Parathyroid adenoma (tissue), 2 donors: ENCODE results near the gene SPEF2.

Experiments
- H2AFZ ChIP-seq: fragments of 300-600 bp; sonication (generic); one replicate; pipeline ENCODE4 v1.7.0; 2017; ENCODE audit warnings: antibody characterized with exemption, mild to moderate bottlenecking
- H3K27ac ChIP-seq: fragments of 300-600 bp; sonication (generic); one replicate; pipeline ENCODE4 v1.7.0; 2017
- H3K27me3 ChIP-seq: fragments of 300-600 bp; sonication (generic); one replicate; pipeline ENCODE4 v1.7.0; 2017; ENCODE audit warnings: low read length; ENCODE audit not compliant: control insufficient read depth, insufficient read depth
- H3K36me3 ChIP-seq: fragments of 300-600 bp; sonication (generic); one replicate; pipeline ENCODE4 v1.7.0; 2017; ENCODE audit warnings: low read length; ENCODE audit not compliant: control insufficient read depth, insufficient read depth
- H3K4me1 ChIP-seq: fragments of 300-600 bp; sonication (generic); one replicate; pipeline ENCODE4 v1.7.0; 2017; ENCODE audit warnings: control low read depth
- H3K4me2 ChIP-seq: fragments of 300-600 bp; sonication (generic); one replicate; pipeline ENCODE4 v1.7.0; 2017; ENCODE audit warnings: low read length
- H3K4me3 ChIP-seq: fragments of 300-600 bp; sonication (generic); one replicate; pipeline ENCODE4 v1.7.0; 2017; ENCODE audit warnings: low read depth, low read length
- H3K79me2 ChIP-seq: fragments of 300-600 bp; sonication (generic); one replicate; pipeline ENCODE4 v1.7.0; 2017; ENCODE audit warnings: control low read depth
- H3K9ac ChIP-seq: fragments of 300-600 bp; sonication (generic); one replicate; pipeline ENCODE4 v1.7.0; 2017; ENCODE audit warnings: mild to moderate bottlenecking
- H3K9me3 ChIP-seq: fragments of 300-600 bp; sonication (generic); one replicate; pipeline ENCODE4 v1.7.0; 2017; ENCODE audit warnings: low read length; ENCODE audit not compliant: control insufficient read depth
- TF ChIP-seq, protein P1 (sequence below): fragments of 300-600 bp; sonication (generic); IDR thresholded peaks from one replicate; pipeline ENCODE4 v1.7.0; 2017; ENCODE audit warnings: antibody characterized with exemption, mild to moderate bottlenecking
- donor health status: primary hyperparathyroidism.

The SPEF2 gene

DNA sequence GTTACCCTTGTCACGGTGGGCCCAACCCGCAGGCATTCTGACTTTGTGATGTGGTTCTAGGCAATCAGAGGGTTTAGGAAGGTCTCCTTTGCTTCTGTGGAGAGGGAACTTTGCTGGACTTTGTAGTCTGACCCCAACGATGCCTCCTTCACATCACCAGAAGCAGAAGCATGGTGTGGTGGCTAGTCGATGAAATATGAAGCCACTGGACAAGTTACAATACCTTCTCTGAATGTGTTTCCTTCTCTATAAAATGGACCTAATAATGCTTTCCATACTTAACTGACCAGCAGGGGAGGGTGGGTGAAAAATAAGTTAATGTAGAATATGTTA is 607 bp downstream of the SPEF2 start:
- H3K27ac ChIP-seq, result peak overlapping the region; percentile 71

DNA sequence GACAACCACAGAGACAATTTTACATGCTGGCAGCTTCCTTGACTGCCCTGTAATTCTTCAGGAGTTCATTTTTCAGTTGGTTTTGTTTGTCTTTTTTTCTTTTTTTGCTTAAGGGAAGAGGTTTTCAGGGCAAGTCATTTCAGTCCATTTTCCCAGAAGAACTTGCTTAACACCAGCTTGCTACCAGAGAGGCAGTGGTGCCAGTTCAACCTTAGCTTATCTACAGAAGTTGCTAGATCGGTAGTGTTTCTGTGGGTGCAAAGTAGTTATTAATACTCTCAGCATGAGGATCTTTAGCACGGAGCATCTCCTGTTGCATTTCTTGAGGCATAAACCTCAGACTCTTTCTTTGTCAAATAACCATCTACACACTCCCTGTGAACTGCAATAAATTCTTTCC is 1.1 kb downstream of the SPEF2 start:
- TF ChIP-seq, protein P1, sequence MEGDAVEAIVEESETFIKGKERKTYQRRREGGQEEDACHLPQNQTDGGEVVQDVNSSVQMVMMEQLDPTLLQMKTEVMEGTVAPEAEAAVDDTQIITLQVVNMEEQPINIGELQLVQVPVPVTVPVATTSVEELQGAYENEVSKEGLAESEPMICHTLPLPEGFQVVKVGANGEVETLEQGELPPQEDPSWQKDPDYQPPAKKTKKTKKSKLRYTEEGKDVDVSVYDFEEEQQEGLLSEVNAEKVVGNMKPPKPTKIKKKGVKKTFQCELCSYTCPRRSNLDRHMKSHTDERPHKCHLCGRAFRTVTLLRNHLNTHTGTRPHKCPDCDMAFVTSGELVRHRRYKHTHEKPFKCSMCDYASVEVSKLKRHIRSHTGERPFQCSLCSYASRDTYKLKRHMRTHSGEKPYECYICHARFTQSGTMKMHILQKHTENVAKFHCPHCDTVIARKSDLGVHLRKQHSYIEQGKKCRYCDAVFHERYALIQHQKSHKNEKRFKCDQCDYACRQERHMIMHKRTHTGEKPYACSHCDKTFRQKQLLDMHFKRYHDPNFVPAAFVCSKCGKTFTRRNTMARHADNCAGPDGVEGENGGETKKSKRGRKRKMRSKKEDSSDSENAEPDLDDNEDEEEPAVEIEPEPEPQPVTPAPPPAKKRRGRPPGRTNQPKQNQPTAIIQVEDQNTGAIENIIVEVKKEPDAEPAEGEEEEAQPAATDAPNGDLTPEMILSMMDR, result no peak
- peak overlapping the region; percentile 71 for H3K27ac ChIP-seq
- H3K9me3 ChIP-seq, result no peaks in the 10 kb centered on the region
- peak overlapping the region; percentile 95 for H3K4me2 ChIP-seq
- peak overlapping the region; percentile 87 for H2AFZ ChIP-seq
- no peak overlapping the region for H3K9ac ChIP-seq
- peaks cover 4% of the 10 kb centered on the region for H3K79me2 ChIP-seq
- no peaks in the 10 kb centered on the region for H3K27me3 ChIP-seq
- no peaks in the 10 kb centered on the region for H3K36me3 ChIP-seq
- no peaks in the 10 kb centered on the region for H3K4me1 ChIP-seq
- peak overlapping the region; percentile 82 for H3K4me3 ChIP-seq

More for the DNA sequence above, 607 bp downstream of the SPEF2 start:
- Histone ChIP-seq H3K4me2 (peak overlapping the region; percentile 95), H3K9me3 (no peaks in the 10 kb centered on the region), H2AFZ (peak overlapping the region; percentile 87), H3K4me1 (no peaks in the 10 kb centered on the region), H3K9ac (peak overlapping the region; percentile 46), H3K36me3 (no peaks in the 10 kb centered on the region), H3K4me3 (peak overlapping the region; percentile 82), H3K27me3 (no peaks in the 10 kb centered on the region), H3K79me2 (peaks cover 4% of the 10 kb centered on the region)
- TF ChIP-seq, protein P1, result no peak

DNA sequence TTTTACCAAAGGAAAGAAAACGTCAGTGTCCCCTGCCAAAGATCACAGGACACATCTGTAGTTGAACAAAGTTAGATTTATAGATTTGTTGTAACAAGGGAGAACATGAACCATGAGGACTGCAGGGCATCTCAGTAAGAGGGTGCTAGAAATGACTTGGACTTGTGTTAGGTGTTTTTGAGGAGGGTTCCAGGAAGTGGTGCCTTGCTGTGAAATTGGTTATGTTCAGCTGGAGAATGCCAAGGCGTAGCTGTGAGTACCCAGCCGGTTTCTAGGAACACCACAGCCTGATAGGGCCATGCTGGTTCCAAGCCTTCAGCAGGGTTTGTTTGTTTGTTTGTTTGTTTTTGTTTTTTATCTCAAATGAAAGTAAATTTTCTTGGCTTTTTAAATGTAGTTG is 5.3 kb downstream of the SPEF2 start:
- Histone ChIP-seq H3K9ac (no peak overlapping the region), H3K4me2 (no peak overlapping the region), H3K79me2 (no peaks in the 10 kb centered on the region), H2AFZ (no peak overlapping the region), H3K9me3 (no peaks in the 10 kb centered on the region), H3K4me1 (no peaks in the 10 kb centered on the region), H3K27ac (no peak overlapping the region), H3K4me3 (no peak overlapping the region), H3K36me3 (no peaks in the 10 kb centered on the region), H3K27me3 (no peaks in the 10 kb centered on the region)
- TF ChIP-seq, protein P1, result no peak

DNA sequence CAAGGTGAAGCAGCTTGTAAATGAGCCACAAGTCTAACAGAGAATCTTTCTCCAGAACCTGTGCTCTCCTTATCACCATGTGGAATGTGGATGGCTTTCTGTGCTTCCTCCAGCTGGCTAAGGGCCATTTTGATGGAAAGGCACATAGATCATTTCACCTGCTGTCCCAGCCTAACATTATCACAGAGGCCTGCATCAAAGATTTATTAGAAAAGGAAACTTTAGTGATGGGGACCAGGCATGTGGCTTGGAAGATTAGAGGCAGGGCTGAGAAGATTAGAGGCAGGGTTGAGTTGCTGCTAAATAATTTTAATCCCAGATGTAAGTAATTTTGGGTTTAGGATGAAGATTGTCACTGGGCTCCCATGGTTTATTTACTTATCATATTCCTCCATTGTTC is 6.3 kb downstream of the SPEF2 start:
- H3K4me1 ChIP-seq, result no peaks in the 10 kb centered on the region
- TF ChIP-seq, protein P1, result no peak

DNA sequence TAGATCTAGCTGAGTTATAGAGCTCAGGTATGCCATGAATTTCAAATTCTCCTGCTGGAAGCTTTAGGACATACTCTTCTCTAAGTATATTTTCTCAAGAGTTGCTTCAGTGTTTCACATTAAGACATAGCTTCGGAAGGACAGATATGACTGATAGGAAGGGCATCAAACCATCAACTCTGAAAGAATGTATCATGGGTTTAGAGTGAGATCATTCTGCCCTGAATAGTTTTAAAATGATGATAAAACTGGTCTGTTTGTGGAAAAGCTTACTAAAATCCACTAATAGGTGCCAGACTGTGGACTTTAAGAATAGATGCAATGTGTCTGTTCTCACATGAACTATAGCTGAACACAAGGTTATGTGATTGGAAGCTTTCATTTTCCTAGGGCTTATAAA is 8.4 kb downstream of the SPEF2 start:
- no peaks in the 10 kb centered on the region for H3K27me3 ChIP-seq
- TF ChIP-seq, protein P1, result no peak

More for the DNA sequence above, 6.3 kb downstream of the SPEF2 start:
- Histone ChIP-seq H3K4me2 (no peak overlapping the region), H3K27me3 (no peaks in the 10 kb centered on the region), H3K36me3 (no peaks in the 10 kb centered on the region), H3K27ac (no peak overlapping the region), H2AFZ (no peak overlapping the region), H3K9ac (no peak overlapping the region), H3K9me3 (no peaks in the 10 kb centered on the region), H3K79me2 (no peaks in the 10 kb centered on the region), H3K4me3 (no peak overlapping the region)

More for the DNA sequence above, 8.4 kb downstream of the SPEF2 start:
- Histone ChIP-seq H2AFZ (no peak overlapping the region), H3K9me3 (no peaks in the 10 kb centered on the region), H3K79me2 (no peaks in the 10 kb centered on the region), H3K4me3 (no peak overlapping the region), H3K4me1 (no peaks in the 10 kb centered on the region), H3K4me2 (no peak overlapping the region), H3K27ac (no peak overlapping the region), H3K36me3 (no peaks in the 10 kb centered on the region), H3K9ac (no peak overlapping the region)
